Measurements from ENCODE around the gene YAF2. TPM values are rescaled to one million over a fixed set of nuclear protein-coding genes. Genes with fewer than 3 reads are reported as not detected.

YAF2 gene
- total RNA-seq, 1 donor from 2014 or later = 52.5 TPM

DNA sequence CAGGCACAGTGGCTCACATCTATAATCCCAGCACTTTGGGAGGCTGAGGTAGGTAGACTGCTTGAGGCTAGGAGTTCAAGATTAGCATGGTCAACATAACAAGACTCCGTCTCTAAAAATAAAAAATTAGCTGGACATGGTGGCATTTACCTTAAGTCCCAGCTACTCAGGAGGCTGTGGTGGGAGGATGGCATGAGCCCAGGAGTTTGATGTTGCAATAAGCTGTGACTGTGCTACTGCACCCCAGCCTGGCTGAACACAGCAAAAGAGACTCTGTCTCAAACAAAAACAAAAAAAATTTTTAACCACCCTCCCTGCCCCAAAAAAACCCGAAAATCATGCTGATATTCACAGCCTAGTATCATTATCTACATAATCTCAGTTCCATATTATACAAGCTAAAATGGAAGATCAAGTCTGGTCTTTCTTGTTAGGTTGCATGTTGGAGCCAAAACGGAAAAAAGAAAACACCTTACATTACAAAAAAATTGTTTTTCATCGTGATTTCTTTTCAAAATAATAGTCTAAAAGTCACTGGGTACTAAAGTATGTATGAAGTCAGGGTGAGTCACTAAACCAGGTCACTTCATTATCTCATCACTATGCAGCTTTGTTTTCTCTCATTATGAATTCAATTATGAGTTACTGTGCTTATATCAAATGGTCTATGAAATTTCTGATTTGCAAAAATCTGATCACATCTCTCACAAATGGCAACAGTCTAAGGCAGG is 107.2 kb downstream of the YAF2 start:
- Mint-ChIP-seq H3K27ac (ENCODE audit: unreplicated experiment) (no peak overlapping the region), H3K4me3 (ENCODE audit: unreplicated experiment) (no peak overlapping the region), H3K9me3 (ENCODE audit: unreplicated experiment) (no peaks in the 10 kb centered on the region), H3K4me1 (ENCODE audit: low read depth, unreplicated experiment) (no peaks in the 10 kb centered on the region), H3K36me3 (ENCODE audit: unreplicated experiment) (no peaks in the 10 kb centered on the region), H3K27me3 (ENCODE audit: unreplicated experiment) (peaks cover 2% of the 10 kb centered on the region)
- DNase-seq = no peak
- TF ChIP-seq, protein P1, sequence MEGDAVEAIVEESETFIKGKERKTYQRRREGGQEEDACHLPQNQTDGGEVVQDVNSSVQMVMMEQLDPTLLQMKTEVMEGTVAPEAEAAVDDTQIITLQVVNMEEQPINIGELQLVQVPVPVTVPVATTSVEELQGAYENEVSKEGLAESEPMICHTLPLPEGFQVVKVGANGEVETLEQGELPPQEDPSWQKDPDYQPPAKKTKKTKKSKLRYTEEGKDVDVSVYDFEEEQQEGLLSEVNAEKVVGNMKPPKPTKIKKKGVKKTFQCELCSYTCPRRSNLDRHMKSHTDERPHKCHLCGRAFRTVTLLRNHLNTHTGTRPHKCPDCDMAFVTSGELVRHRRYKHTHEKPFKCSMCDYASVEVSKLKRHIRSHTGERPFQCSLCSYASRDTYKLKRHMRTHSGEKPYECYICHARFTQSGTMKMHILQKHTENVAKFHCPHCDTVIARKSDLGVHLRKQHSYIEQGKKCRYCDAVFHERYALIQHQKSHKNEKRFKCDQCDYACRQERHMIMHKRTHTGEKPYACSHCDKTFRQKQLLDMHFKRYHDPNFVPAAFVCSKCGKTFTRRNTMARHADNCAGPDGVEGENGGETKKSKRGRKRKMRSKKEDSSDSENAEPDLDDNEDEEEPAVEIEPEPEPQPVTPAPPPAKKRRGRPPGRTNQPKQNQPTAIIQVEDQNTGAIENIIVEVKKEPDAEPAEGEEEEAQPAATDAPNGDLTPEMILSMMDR (IDR thresholded peaks at IDR 0.05; ENCODE audit: partially characterized antibody, unreplicated experiment) = no peak

DNA sequence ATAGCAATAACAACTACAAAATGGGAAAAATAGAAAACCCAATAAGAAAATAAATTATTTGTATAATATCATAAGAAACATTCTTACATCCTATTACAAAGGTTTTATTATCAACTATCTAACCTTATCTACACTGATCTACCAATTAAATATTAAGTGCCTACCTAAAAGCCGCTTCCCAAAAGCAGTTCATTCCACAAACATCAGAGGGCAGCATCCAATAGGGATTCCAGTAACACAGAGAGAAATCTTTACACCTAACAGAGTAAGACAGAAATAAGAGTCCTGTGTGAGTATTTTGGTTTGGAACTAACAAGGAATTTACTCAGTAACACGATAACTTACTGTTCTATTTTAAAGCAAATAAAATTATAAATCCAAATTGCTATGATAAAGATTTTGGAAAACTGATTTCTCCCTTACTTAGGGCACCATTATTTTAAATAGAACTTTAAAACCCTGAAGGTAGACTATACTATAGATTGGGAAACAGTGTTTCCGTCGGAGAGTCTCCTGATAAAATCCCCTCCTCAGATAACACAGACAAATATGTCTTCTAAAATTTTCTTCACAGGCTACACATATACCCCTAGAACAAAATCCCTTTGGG is 108.3 kb downstream of the YAF2 start:
- Mint-ChIP-seq H3K36me3 (ENCODE audit: unreplicated experiment) (no peaks in the 10 kb centered on the region), H3K27ac (ENCODE audit: unreplicated experiment) (no peak overlapping the region), H3K27me3 (ENCODE audit: unreplicated experiment) (peaks cover 2% of the 10 kb centered on the region), H3K9me3 (ENCODE audit: unreplicated experiment) (no peaks in the 10 kb centered on the region), H3K4me3 (ENCODE audit: unreplicated experiment) (no peak overlapping the region), H3K4me1 (ENCODE audit: low read depth, unreplicated experiment) (no peaks in the 10 kb centered on the region)
- TF ChIP-seq, protein P1 (IDR thresholded peaks at IDR 0.05; ENCODE audit: partially characterized antibody, unreplicated experiment) = peak; percentile 65
- DNase-seq = no peak

DNA sequence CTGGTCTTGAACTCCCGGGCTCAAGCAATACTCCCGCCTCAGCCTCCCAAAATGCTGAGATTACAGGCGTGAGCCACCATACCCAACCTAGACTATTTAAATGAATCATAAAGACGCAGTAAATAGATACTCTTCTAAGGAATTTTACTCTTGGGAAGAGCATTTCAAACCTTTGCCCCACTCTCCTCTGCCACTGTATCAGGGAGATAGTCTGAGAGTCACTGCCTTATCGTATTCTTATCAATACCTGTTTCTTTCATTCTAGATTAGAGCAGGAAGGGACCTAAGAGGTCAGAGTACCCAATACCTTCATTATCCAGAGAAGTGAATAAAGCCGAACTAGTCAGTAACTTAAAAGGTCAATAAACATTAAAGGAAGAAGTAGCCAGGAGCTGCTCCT is 109.2 kb downstream of the YAF2 start:
- DNase-seq = no peak
- H3K4me1 Mint-ChIP-seq (ENCODE audit: low read depth, unreplicated experiment) = no peaks in the 10 kb centered on the region
- TF ChIP-seq, protein P1 (IDR thresholded peaks at IDR 0.05; ENCODE audit: partially characterized antibody, unreplicated experiment) = no peak
- no peak overlapping the region for H3K4me3 Mint-ChIP-seq (ENCODE audit: unreplicated experiment)
- H3K27ac Mint-ChIP-seq (ENCODE audit: unreplicated experiment) = no peak overlapping the region
- H3K27me3 Mint-ChIP-seq (ENCODE audit: unreplicated experiment) = peaks cover 2% of the 10 kb centered on the region
- no peaks in the 10 kb centered on the region for H3K9me3 Mint-ChIP-seq (ENCODE audit: unreplicated experiment)
- no peaks in the 10 kb centered on the region for H3K36me3 Mint-ChIP-seq (ENCODE audit: unreplicated experiment)

DNA sequence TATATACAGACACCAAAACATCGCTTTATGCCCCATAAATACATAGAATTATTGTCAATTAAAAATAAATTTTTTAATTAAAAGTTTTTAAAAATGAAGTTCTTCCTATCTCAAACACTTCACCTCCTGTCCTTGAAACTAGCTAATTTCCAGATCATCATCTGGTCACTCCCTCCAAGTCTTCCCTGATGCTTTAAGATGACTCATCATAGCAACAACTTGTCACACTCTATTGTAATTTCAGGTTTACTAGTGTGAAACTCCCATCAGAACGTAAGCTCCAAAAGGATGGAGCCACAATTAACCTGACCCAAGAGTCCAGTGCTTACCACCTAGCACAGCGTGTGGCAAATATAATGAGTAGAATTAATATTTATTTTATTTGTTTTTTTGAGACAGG is 109.7 kb downstream of the YAF2 start:
- Mint-ChIP-seq H3K36me3 (ENCODE audit: unreplicated experiment) (no peaks in the 10 kb centered on the region), H3K27me3 (ENCODE audit: unreplicated experiment) (peaks cover 1% of the 10 kb centered on the region)
- TF ChIP-seq, protein P1 (IDR thresholded peaks at IDR 0.05; ENCODE audit: partially characterized antibody, unreplicated experiment) = no peak

DNA sequence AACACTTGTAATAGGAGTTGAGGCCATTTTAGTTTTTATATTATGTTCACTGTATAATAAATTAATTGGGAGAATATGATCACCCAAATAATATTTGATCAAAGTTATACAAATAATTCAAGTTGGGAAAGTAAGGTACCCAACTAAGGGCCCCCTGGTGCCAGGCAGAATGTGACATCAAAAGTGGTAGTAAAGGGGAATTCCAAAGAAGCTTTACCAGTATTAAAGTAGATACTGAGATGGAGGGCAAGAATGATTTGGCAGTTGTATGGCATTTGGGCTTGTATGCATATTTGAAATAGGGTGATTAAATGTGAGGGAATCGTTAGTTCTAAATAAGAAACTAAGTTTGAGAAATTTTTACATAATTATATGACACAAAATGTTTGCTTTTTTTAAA is 111.1 kb downstream of the YAF2 start:
- Mint-ChIP-seq H3K36me3 (ENCODE audit: unreplicated experiment) (no peaks in the 10 kb centered on the region), H3K4me3 (ENCODE audit: unreplicated experiment) (no peak overlapping the region), H3K27me3 (ENCODE audit: unreplicated experiment) (no peaks in the 10 kb centered on the region), H3K9me3 (ENCODE audit: unreplicated experiment) (no peaks in the 10 kb centered on the region), H3K4me1 (ENCODE audit: low read depth, unreplicated experiment) (no peaks in the 10 kb centered on the region), H3K27ac (ENCODE audit: unreplicated experiment) (no peak overlapping the region)
- TF ChIP-seq, protein P1 (IDR thresholded peaks at IDR 0.05; ENCODE audit: partially characterized antibody, unreplicated experiment) = no peak
- DNase-seq = no peak

More for the DNA sequence above, 109.7 kb downstream of the YAF2 start:
- Mint-ChIP-seq H3K9me3 (ENCODE audit: unreplicated experiment) (no peaks in the 10 kb centered on the region), H3K4me3 (ENCODE audit: unreplicated experiment) (no peak overlapping the region), H3K27ac (ENCODE audit: unreplicated experiment) (no peak overlapping the region), H3K4me1 (ENCODE audit: low read depth, unreplicated experiment) (no peaks in the 10 kb centered on the region)
- DNase-seq = no peak

Measured in glutamatergic neuron (in vitro differentiated cells).